ENCODE results near the gene COL9A3.

The COL9A3 gene

DNA sequence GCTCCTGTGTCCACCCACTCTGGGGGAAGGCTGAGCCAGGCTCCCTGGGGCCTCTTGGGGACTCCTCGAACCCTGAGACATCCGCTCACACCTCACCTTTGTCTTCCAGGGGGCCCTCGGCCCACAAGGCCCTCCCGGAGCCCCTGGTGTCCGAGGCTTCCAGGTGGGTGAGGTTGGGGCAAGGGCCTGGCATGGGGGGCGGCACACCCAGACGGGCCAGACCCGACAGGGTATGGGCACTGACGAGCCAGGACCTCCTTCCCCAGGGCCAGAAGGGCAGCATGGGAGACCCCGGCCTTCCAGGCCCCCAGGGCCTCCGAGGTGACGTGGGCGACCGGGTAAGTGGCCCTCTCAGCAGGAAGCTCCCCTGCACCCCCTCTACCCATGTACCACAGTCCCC lies 13.4 kb downstream of the COL9A3 start:
- DNase-seq (ENCODE audit: low read depth in 1 of 2, low spot score in 1 of 2), result no peak
- TF ChIP-seq GABPA (IDR thresholded peaks at IDR 0.05; ENCODE audit: low read depth), result no peak
- TF ChIP-seq, protein P1, sequence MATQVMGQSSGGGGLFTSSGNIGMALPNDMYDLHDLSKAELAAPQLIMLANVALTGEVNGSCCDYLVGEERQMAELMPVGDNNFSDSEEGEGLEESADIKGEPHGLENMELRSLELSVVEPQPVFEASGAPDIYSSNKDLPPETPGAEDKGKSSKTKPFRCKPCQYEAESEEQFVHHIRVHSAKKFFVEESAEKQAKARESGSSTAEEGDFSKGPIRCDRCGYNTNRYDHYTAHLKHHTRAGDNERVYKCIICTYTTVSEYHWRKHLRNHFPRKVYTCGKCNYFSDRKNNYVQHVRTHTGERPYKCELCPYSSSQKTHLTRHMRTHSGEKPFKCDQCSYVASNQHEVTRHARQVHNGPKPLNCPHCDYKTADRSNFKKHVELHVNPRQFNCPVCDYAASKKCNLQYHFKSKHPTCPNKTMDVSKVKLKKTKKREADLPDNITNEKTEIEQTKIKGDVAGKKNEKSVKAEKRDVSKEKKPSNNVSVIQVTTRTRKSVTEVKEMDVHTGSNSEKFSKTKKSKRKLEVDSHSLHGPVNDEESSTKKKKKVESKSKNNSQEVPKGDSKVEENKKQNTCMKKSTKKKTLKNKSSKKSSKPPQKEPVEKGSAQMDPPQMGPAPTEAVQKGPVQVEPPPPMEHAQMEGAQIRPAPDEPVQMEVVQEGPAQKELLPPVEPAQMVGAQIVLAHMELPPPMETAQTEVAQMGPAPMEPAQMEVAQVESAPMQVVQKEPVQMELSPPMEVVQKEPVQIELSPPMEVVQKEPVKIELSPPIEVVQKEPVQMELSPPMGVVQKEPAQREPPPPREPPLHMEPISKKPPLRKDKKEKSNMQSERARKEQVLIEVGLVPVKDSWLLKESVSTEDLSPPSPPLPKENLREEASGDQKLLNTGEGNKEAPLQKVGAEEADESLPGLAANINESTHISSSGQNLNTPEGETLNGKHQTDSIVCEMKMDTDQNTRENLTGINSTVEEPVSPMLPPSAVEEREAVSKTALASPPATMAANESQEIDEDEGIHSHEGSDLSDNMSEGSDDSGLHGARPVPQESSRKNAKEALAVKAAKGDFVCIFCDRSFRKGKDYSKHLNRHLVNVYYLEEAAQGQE (IDR thresholded peaks at IDR 0.05; ENCODE audit: insufficient replicate concordance, low read depth), result no peak
- TF ChIP-seq SPI1 (IDR thresholded peaks at IDR 0.05; ENCODE audit: borderline replicate concordance, low read depth), result no peak
- Histone ChIP-seq H3K27ac (replicated peaks) (no peak overlapping the region), H3K27me3 (ENCODE audit: insufficient read depth, poor library complexity, severe bottlenecking) (no peaks in the 10 kb centered on the region), H3K4me3 (replicated peaks; ENCODE audit: insufficient read depth, low read length) (no peak overlapping the region)

DNA sequence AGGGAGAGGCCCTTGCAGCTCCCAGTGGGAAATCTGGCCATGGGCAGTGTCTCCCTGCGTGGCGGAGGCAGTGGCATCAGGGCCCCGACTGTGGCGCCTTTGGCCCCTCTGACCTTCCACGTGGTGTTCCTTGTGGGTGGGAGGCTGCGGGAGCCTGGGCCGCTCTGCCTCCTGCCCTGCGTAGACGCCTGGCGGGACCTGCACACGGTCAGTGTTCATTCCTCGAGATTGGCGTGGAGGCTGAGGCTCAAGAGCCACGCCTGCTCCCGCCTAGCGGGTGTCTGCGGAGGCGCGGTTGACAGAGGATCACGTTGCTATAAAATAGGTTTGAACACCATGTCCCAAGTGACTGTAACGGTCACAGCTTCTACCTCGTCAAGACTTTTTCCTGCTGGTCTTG lies 14.0 kb downstream of the COL9A3 start:
- TF ChIP-seq, protein P1 (IDR thresholded peaks at IDR 0.05; ENCODE audit: insufficient replicate concordance, low read depth), result no peak
- TF ChIP-seq GABPA (IDR thresholded peaks at IDR 0.05; ENCODE audit: low read depth) (no peak), POLR2AphosphoS5 (IDR thresholded peaks at IDR 0.05; ENCODE audit: low read depth) (no peak), SPI1 (IDR thresholded peaks at IDR 0.05; ENCODE audit: borderline replicate concordance, low read depth) (no peak)
- Histone ChIP-seq H3K27ac (replicated peaks) (no peak overlapping the region), H3K4me3 (replicated peaks; ENCODE audit: insufficient read depth, low read length) (no peak overlapping the region), H3K27me3 (ENCODE audit: insufficient read depth, poor library complexity, severe bottlenecking) (no peaks in the 10 kb centered on the region)
- no peak for DNase-seq (ENCODE audit: low read depth in 1 of 2, low spot score in 1 of 2)

DNA sequence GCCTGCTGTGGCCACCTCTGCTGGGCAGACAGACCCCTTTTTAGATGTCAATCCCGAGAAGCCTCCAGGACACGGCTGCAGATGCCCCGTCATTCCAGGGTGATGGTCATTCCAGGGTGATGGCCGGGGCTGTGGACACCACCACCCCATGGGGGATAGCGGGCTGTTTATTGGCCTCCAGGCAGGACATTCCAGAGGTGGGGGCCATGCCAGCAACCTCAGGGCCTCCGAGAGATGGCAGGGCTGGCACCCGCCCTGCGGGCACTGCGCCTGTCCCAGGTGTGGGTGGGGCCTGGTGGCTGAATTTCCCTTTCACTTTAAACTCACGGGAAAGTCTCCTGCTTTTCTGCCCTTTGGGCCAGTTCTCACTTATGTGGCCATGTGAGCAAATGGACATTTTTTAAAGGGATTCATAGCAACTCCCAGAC lies 14.5 kb downstream of the COL9A3 start:
- no peak overlapping the region for H3K4me3 ChIP-seq (replicated peaks; ENCODE audit: insufficient read depth, low read length)
- TF ChIP-seq, protein P2, sequence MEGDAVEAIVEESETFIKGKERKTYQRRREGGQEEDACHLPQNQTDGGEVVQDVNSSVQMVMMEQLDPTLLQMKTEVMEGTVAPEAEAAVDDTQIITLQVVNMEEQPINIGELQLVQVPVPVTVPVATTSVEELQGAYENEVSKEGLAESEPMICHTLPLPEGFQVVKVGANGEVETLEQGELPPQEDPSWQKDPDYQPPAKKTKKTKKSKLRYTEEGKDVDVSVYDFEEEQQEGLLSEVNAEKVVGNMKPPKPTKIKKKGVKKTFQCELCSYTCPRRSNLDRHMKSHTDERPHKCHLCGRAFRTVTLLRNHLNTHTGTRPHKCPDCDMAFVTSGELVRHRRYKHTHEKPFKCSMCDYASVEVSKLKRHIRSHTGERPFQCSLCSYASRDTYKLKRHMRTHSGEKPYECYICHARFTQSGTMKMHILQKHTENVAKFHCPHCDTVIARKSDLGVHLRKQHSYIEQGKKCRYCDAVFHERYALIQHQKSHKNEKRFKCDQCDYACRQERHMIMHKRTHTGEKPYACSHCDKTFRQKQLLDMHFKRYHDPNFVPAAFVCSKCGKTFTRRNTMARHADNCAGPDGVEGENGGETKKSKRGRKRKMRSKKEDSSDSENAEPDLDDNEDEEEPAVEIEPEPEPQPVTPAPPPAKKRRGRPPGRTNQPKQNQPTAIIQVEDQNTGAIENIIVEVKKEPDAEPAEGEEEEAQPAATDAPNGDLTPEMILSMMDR (IDR thresholded peaks at IDR 0.05; ENCODE audit: insufficient read depth, low read length), result no peak
- no peak for TF ChIP-seq SPI1 (IDR thresholded peaks at IDR 0.05; ENCODE audit: borderline replicate concordance, low read depth)
- TF ChIP-seq, protein P1 (IDR thresholded peaks at IDR 0.05; ENCODE audit: insufficient replicate concordance, low read depth), result no peak
- no peak for TF ChIP-seq POLR2AphosphoS5 (IDR thresholded peaks at IDR 0.05; ENCODE audit: low read depth)
- no peak for TF ChIP-seq GABPA (IDR thresholded peaks at IDR 0.05; ENCODE audit: low read depth)
- no peak for DNase-seq (ENCODE audit: low read depth in 1 of 2, low spot score in 1 of 2)
- H3K27ac ChIP-seq (replicated peaks), result no peak overlapping the region
- H3K27me3 ChIP-seq (ENCODE audit: insufficient read depth, poor library complexity, severe bottlenecking), result no peaks in the 10 kb centered on the region

DNA sequence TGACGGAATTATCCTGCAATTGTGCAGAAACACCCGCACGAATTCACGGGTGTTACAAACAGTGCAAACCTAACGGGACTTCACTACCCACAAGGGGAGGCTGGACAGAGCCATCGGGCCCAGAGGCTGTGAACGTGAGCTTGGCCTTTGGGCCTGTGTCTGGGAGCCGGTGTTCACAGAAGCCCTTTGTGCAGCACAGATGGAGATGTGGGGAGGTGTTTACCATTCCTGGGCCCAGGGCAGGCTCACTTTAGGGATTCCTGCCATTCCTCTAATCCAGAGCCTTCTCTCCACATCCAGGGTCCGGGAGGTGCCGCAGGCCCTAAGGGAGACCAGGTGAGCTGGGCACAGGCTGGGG lies 15.0 kb downstream of the COL9A3 start:
- TF ChIP-seq POLR2AphosphoS5 (IDR thresholded peaks at IDR 0.05; ENCODE audit: low read depth), result no peak
- no peak for TF ChIP-seq SPI1 (IDR thresholded peaks at IDR 0.05; ENCODE audit: borderline replicate concordance, low read depth)
- no peak for TF ChIP-seq GABPA (IDR thresholded peaks at IDR 0.05; ENCODE audit: low read depth)
- TF ChIP-seq, protein P1 (IDR thresholded peaks at IDR 0.05; ENCODE audit: insufficient replicate concordance, low read depth), result no peak
- TF ChIP-seq, protein P2 (IDR thresholded peaks at IDR 0.05; ENCODE audit: insufficient read depth, low read length), result no peak
- Histone ChIP-seq H3K4me3 (replicated peaks; ENCODE audit: insufficient read depth, low read length) (no peak overlapping the region), H3K27me3 (ENCODE audit: insufficient read depth, poor library complexity, severe bottlenecking) (no peaks in the 10 kb centered on the region), H3K27ac (replicated peaks) (peak overlapping the region; percentile 71)
- DNase-seq (ENCODE audit: low read depth in 1 of 2, low spot score in 1 of 2), result no peak

Measured in HL-60 (cell line).